Kidney tubule cell (primary cell): Measurements from ENCODE around the gene VASN.

Source experiments
- DNase-seq: peaks from one replicate; pipeline ENCODE4 v3.0.0-alpha.2; 2018; ENCODE audit warnings: low spot score

Gene VASN

GRCh38 chr16:4403133-4403949 is 31.7 kb downstream of the VASN start:
- no peak for DNase-seq

DNA sequence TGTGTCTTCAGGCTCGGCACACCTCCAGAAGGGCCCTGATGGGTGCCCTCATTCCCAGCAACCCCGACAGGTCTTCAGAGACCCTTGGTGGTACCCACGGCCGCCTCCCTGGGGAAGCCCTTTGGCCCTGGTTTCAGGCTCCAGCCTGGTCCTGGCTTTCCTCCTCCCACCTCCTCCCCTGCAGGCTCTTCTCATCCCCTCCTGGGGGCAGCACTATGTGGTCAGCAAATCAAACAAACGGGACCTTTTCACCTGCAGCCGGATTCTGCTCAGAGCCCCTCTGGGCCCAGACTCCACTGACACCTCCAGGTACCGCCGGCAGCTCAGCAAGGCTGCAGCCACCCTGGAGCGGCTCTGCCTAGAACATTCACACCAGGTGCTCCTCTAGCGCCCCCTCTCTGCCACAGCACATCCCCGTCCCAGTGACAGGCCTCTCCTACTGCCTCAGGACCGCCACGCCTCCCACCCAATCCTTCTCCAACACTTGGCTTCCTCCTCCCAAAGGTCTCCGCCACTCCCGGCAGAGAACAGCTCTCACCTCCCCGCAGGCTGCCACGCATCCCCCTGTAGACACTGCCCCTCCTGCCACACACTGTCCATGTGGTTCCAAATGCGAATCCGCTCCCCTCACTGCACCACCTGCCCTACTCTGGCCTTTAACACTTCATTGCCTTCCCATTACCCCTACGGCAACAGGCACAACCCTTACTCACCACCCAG is 32.8 kb downstream of the VASN start:
- DNase-seq = peak; percentile 41

DNA sequence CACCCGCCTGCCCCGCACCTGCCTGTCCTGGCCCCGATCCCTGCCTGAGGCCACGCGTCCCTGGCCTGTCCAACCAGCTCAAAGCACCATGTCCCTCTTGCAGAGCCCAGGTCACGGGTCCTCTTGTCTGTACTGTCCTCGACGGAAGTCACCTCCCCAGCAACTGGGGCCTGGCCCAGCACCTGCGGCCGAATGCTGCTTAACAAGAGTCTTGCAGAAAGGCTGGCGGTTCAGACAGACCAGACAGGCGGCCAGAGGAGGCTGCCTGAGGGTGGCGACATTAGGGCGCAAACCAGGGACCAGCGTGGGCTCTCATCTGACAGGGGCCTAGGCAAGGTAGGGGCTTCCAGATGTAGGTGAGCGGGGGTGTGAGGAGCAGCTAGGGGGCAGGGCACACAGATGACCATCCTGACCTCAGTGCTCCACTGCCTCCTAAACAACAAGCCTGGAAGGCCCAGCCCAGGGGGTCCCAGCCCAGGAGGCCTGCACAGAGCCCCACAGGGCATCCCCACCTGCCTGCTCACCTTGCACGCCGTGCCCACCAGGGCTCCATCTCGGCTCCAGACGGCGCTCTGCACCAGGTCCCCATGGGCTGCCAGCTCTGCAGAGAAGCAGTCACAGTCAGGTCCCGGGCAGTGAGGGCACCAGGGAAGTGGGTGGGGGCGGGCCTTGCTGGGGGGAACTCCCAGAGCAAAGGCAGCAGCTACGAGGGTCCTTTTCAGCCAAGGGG is 33.5 kb downstream of the VASN start:
- DNase-seq = no peak

DNA sequence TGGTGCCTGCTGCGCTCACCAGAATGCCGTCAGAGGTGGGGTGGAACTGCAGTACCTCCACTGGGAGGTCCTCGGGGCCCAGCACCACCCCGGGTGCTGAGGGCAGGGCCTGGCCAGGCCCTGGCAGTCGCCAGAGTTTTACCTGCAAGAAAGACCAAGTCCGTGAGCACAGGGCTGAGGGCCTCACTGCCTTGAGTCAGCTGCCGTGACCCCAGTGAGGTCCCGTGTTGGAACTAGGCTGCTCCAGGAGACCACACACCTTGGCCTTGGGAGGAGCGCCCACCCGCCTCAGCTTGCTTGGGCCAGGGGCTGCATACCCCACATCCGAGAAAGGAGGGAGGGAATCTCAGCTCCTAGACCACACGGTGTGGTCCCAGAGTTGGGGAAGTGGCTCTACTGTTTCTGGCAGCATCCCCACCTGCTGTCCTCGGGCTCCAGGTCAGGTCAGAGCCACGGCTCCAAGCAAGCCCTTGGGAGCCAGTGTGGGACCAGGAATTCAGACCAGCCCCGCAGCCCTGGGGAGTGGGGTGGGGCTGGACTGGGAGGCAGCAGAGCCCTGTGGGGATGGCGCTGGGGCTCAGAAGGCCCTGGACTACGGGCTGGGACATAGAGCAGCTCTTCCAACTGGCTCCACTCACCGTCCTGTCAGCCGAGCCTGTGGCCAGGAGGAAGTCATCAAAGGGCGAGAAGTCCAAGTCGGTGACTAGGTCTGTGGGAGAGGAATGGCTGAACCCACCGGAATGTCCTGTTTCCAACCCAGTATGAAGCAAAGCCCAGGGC is 36.1 kb downstream of the VASN start:
- DNase-seq = no peak

- no peak for DNase-seq
Observed at GRCh38 chr16:4408323-4408690, 36.7 kb downstream of the VASN start.

DNA sequence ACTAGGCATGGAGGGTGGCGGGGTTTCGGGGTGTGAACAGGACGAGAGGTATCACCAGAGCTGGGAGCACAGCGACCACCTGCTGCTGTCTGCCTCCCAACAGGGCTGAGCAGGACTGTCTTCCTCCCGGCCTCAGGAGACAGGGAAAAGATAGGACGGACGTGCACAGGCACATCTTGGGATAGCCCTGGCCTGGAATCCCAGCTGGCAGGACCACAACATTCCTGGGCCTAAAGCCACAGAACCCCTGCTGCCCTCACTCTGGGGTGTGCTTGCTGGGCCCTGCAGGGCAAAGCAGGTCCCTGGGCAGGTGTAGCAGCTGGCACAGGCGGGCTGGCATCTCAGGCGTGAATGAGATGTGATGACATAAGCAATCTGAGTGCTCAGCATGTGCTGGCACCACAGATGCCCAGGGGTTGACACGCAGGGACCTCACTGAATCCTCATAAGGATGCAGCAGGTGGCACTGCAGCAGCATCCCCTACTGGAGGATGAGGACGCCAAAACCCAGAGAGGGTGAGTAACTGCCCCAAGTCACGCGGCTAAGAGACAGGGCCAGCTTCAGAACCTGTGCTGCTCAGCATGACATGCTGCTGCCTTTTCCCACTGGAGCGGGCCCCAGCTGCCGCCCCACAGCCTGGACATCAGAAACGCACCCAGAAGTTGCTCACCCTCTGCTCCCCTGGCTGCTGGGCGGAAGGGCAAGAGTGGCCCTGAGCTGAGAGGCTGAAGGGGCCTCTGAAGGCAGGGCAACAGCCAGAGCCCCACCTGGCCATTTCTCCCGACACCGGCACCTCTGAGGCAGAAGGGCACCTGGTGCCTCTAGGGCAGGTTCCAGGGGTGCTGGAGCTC is 37.7 kb downstream of the VASN start:
- DNase-seq = no peak

GRCh38 chr16:4410335-4411075 is 38.9 kb downstream of the VASN start:
- no peak for DNase-seq

GRCh38 chr16:4411684-4412083 is 40.0 kb downstream of the VASN start:
- no peak for DNase-seq

GRCh38 chr16:4412159-4412558 is 40.5 kb downstream of the VASN start:
- DNase-seq = no peak

DNA sequence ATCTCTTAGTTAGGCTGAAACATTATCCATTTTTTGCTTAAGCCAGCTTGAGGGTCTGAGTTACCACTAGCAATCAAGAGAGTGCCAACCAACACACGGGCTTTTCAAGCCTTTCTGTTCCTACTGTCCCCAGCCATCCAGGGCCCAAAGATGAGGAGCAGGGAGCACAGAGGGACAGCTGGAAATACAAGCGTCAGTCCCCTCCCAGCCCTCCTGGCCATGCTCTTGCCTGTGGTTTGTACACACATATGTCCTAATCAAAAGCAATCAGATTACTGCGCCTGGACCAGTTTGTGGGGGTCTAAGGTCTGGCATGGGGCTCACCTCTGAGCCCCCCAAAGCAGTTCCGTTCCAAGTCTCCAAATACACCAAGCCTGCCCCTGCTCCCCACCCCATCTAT is 41.2 kb downstream of the VASN start:
- no peak for DNase-seq

DNA sequence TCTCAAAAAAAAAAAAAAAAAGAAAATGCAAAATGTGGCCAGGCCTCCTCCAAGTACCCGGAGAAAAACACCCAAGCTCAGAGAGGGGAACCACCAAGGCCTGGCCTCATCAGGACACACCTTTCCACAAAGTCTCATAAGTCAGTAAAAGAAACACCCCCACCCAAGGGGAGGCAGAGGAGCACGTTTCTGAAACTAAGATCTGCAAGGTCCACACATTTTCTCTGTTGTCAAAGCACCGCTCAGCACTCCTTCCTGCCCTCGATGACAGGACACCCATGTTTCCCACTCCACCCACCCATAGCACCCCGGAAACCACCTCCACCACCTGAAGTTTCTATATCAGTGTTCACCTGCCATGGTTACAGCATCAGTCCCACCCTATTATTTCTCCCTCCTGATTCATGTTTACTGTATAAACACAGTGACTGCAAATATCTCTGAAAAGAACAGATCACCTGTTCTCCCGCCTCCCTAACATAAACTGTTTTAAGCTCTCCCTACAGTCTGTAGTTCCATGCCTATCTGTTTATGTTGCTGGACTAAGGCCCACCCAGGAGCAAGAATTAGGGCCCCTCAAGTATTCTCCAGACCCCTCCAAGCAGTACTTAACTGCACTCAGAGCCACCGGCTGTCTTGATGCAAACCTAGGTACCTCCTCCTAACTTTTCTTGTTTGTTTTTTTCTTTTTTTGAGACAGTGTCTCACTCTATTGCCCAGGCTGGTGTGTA is 42.7 kb downstream of the VASN start:
- no peak for DNase-seq

GRCh38 chr16:4415538-4416199 is 44.0 kb downstream of the VASN start:
- peak; percentile 49 for DNase-seq

GRCh38 chr16:4416200-4417032 is 44.8 kb downstream of the VASN start, which contains the start of gene CORO7:
CORO7 (minus strand) TSS chr16:4416596; CDS start chr16:4416518, 78 bp downstream.
- peak; percentile 91 for DNase-seq

- DNase-seq = no peak
Observed at GRCh38 chr16:4419402-4419959, 47.8 kb downstream of the VASN start.

DNA sequence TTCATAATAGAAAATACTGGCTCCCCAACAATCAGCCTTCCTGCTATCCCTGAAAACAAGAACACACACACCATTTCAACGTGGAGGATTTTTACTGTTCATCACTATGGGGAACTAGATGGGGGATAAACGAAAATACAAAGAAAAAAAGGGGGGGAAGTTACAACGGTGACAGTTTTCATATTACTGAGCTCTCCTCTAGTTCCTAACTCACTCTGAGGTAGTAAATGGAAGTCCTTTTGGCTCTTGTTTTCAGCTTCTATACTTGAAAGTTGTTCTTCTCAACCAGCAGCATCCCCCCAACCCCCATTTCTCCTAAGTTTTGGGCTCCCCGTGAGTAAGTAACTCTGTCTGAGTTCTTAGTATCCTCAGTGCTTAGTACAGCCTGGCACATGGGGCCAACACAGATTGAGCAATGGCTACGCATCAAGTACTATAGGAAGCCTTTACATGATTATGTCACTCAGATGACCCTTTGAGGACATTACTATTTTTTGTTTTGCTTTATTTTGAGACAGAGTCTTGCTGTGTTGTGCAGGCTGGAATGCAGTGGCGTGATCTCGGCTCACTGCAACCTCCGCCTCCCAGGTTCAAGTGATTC is 49.0 kb downstream of the VASN start:
- DNase-seq = no peak

DNA sequence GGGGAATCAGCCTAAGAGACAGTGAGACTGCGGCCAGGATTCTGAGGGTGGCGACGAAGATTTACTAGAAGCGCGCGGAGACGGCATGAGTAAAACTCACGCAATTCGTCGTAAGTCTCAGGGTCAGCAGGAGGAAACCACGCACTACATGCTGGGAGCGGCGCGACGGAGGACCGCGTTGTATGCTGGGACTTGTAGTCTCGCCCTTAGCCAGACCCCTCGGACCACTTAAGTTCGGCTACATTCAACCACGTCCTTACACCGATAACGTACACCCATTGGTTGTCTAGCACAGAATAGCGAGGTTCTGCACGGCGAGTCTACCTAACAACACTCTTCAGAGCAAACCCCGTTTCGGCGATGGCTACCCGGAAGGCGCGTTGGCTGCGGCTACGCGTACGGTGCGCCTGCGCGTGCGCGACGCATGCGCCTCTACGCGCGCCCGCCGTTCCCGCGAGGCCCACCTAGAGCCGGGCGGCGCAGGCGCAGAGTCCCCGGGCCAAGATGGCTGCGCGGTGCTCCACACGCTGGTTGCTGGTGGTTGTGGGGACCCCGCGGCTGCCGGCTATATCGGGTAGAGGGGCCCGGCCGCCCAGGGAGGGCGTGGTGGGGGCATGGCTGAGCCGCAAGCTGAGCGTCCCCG is 53.9 kb downstream of the VASN start, which contains the start of gene DNAJA3:
Gene DNAJA3 (plus strand): TSS at position 491 of the 643 bp plus-strand sequence. CDS start 14 bp downstream, at position 505.
- peak; percentile 94 for DNase-seq
